Measurements from ENCODE around the gene TNFRSF6B.

Gene TNFRSF6B

DNA sequence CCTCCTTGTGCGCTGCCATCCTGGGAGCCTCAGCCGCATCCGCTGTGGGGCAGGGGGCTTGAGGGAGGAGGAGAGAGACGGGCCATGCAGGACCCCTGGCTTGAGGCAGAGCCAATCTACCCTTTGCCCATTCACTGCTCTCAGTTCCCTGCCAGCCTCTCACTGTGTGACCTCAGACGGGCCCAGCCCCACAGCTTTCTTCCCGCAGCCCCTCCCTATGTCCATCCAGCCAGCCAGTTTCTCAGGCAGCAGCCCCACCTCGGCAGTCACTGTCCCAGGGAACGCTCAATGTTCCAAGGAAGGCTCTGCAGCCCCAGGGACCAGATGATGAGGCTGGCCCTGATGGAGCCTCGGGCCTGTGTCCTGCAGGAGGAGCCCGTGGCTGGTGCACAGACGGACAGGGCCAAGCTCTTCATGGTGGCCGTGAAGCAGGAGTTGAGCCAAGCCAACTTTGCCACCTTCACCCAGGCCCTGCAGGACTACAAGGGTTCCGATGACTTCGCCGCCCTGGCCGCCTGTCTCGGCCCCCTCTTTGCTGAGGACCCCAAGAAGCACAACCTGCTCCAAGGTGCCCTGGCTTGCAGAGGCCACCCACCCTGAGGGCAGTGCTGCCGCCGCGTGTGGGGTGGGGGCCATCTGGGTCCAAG is 3.9 kb upstream of the TNFRSF6B start:
- DNase-seq (ENCODE audit: extremely low spot score), result no peak
- ChIA-PET POLR2A (interaction anchor here (0.9 kb wide), 1 partner anchor 15 kb away, joined by 3 read pairs; the partner anchor contains the start of genes ARFRP1 and ZGPAT), CTCF (no interaction called here)
- no peak for TF ChIP-seq ARNT (IDR thresholded peaks at IDR 0.05)

DNA sequence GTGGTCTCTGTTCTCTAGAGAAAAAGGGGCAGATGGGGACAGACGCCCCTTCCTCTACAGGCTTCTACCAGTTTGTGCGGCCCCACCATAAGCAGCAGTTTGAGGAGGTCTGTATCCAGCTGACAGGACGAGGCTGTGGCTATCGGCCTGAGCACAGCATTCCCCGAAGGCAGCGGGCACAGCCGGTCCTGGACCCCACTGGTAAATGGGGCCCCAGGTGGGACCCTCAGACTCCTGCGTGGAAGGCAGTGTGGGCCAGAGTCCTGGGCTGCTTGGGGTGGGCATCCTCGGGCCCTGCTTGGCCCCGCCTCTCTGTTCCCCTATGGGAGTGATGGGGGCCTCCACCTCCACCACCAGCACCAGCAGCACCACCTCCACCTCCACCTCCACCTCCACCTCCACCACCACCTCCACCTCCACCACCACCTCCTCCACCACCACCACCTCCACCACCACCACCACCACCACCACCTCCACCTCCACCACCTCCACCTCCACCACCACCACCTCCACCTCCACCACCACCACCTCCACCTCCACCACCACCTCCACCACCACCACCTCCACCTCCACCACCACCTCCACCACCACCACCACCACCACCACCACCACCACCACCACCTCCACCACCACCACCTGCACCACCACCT is 3.2 kb upstream of the TNFRSF6B start:
- ChIA-PET POLR2A (interaction anchor here (1.5 kb wide), 1 partner anchor 10 kb away, joined by 5 read pairs; no protein-coding TSS in a partner anchor), CTCF (no interaction called here)
- no peak for DNase-seq (ENCODE audit: extremely low spot score)
- TF ChIP-seq LEF1 (IDR thresholded peaks at IDR 0.05; ENCODE audit: borderline replicate concordance), result no peak
- TF ChIP-seq SUZ12 (IDR thresholded peaks at IDR 0.05), result no peak
- no peak for TF ChIP-seq SP1 (IDR thresholded peaks at IDR 0.05)
- TF ChIP-seq TARDBP (IDR thresholded peaks at IDR 0.05), result no peak
- TF ChIP-seq CTBP1 (IDR thresholded peaks at IDR 0.05; ENCODE audit: borderline replicate concordance), result no peak
- TF ChIP-seq FOXA1 (IDR thresholded peaks at IDR 0.05), result no peak
- TF ChIP-seq ARNT (IDR thresholded peaks at IDR 0.05), result no peak
- TF ChIP-seq L3MBTL2 (conservative IDR thresholded peaks at IDR 0.05), result no peak
- no peak for TF ChIP-seq BHLHE40 (IDR thresholded peaks at IDR 0.05; ENCODE audit: borderline replicate concordance)
- no peak for TF ChIP-seq FOXM1 (IDR thresholded peaks at IDR 0.05; ENCODE audit: borderline replicate concordance)
- TF ChIP-seq ZNF384 (IDR thresholded peaks at IDR 0.05), result no peak
- TF ChIP-seq NFRKB (IDR thresholded peaks at IDR 0.05), result no peak

DNA sequence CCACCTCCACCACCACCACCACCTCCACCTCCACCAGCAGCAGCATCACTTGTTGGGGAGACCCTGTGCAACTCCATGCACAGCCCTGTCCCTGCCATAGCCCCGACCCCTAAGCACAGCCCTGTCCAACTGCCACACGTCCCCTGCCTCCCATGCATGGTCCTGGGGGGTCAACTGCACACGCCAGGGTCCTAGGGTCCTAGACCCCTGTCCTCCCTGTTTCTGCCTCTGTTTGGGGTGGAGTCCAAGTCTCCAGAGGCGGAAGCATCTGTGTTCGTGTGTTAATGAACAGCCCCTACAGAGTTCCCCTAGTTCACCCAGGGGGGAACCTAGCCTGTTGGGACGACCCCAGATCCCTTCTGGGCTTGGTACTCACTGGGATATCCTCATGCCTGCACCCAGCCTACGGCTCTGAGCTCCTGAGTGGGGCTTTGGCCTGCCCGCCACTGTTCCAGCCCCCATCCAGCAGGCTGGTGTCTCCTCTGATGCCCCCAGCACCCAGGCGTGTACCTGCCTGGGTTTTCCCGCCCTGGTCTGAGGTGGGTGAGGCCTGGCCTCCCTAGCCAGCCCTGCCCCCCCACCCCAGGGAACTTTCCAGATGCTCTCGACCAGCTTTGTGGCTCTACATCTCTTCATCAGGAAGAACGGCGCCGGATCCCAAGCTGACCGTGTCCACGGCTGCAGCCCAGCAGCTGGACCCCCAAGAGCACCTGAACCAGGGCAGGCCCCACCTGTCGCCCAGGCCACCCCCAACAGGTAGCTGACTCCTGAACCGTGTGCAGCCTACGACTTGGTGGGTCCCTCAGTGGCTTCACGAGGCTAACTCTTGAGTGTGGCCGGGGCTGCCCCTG is 2.5 kb upstream of the TNFRSF6B start:
- CTCF ChIA-PET, result no interaction called here
- no peak for TF ChIP-seq L3MBTL2 (conservative IDR thresholded peaks at IDR 0.05)
- TF ChIP-seq BHLHE40 (IDR thresholded peaks at IDR 0.05; ENCODE audit: borderline replicate concordance), result no peak
- TF ChIP-seq LEF1 (IDR thresholded peaks at IDR 0.05; ENCODE audit: borderline replicate concordance), result no peak
- TF ChIP-seq HDGF (IDR thresholded peaks at IDR 0.05; ENCODE audit: borderline replicate concordance), result no peak
- TF ChIP-seq ELF4 (IDR thresholded peaks at IDR 0.05), result no peak
- no peak for TF ChIP-seq FOXA1 (IDR thresholded peaks at IDR 0.05)
- TF ChIP-seq CTBP1 (IDR thresholded peaks at IDR 0.05; ENCODE audit: borderline replicate concordance), result no peak
- TF ChIP-seq TARDBP (IDR thresholded peaks at IDR 0.05), result no peak
- no peak for TF ChIP-seq SUZ12 (IDR thresholded peaks at IDR 0.05)
- TF ChIP-seq ARNT (IDR thresholded peaks at IDR 0.05), result no peak
- no peak for TF ChIP-seq ZNF384 (IDR thresholded peaks at IDR 0.05)
- no peak for TF ChIP-seq SP1 (IDR thresholded peaks at IDR 0.05)
- no peak for TF ChIP-seq NFRKB (IDR thresholded peaks at IDR 0.05)
- TF ChIP-seq FOXK2 (IDR thresholded peaks at IDR 0.05), result no peak
- no peak for TF ChIP-seq FOXM1 (IDR thresholded peaks at IDR 0.05; ENCODE audit: borderline replicate concordance)
- TF ChIP-seq, protein P1, sequence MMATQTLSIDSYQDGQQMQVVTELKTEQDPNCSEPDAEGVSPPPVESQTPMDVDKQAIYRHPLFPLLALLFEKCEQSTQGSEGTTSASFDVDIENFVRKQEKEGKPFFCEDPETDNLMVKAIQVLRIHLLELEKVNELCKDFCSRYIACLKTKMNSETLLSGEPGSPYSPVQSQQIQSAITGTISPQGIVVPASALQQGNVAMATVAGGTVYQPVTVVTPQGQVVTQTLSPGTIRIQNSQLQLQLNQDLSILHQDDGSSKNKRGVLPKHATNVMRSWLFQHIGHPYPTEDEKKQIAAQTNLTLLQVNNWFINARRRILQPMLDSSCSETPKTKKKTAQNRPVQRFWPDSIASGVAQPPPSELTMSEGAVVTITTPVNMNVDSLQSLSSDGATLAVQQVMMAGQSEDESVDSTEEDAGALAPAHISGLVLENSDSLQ (IDR thresholded peaks at IDR 0.05), result no peak
- POLR2A ChIA-PET, result interaction anchor here (1.5 kb wide), 1 partner anchor 9 kb away, joined by 5 read pairs; no protein-coding TSS in a partner anchor
- no peak for DNase-seq (ENCODE audit: extremely low spot score)

DNA sequence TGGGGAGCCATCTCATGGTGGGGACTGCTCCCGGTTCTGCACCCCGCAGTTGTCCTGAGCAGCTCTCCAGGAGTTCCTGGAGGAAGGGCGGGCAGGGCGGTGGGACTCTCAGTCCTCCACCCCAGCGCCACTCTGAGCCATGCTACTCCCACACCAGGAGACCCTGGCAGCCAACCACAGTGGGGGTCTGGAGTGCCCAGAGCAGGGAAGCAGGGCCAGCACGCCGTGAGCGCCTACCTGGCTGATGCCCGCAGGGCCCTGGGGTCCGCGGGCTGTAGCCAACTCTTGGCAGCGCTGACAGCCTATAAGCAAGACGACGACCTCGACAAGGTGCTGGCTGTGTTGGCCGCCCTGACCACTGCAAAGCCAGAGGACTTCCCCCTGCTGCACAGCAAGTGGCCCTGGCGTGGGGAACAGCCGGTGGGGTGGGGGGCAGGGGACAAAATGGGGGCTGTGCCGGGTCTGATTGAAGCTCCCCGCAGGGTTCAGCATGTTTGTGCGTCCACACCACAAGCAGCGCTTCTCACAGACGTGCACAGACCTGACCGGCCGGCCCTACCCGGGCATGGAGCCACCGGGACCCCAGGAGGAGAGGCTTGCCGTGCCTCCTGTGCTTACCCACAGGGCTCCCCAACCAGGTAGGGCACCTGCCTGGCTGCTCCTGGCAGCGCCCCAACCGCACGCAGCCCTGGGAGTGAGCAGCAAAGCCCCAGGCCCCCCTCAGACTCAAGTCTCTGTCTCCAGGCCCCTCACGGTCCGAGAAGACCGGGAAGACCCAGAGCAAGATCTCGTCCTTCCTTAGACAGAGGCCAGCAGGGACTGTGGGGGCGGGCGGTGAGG is 1.6 kb upstream of the TNFRSF6B start:
- DNase-seq (ENCODE audit: extremely low spot score), result no peak
- TF ChIP-seq CTBP1 (IDR thresholded peaks at IDR 0.05; ENCODE audit: borderline replicate concordance), result no peak
- TF ChIP-seq, protein P1 (IDR thresholded peaks at IDR 0.05), result no peak
- no peak for TF ChIP-seq HDGF (IDR thresholded peaks at IDR 0.05; ENCODE audit: borderline replicate concordance)
- CTCF ChIA-PET, result no interaction called here
- POLR2A ChIA-PET, result interaction anchor here (1.5 kb wide), 1 partner anchor 8 kb away, joined by 5 read pairs; no protein-coding TSS in a partner anchor

DNA sequence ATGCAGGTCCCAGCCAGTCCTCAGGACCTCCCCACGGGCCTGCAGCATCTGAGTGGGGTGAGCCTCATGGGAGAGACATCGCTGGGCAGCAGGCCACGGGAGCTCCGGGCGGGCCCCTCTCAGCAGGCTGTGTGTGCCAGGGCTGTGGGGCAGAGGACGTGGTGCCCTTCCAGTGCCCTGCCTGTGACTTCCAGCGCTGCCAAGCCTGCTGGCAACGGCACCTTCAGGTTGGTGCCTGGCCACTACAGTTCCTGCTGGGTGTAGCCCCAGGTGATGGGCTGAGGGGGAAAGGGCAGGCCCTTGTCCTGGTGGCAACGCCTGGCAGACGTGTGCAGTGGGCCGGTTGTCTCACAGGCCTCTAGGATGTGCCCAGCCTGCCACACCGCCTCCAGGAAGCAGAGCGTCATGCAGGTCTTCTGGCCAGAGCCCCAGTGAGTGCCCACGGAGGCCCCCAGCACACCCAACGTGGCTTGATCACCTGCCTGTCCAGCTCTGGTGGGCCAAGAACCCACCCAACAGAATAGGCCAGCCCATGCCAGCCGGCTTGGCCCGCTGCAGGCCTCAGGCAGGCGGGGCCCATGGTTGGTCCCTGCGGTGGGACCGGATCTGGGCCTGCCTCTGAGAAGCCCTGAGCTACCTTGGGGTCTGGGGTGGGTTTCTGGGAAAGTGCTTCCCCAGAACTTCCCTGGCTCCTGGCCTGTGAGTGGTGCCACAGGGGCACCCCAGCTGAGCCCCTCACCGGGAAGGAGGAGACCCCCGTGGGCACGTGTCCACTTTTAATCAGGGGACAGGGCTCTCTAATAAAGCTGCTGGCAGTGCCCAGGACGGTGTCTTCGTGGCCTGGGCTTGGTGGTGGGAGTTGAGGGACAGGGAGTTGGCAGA is 787 bp upstream of the TNFRSF6B start:
- no peak for TF ChIP-seq NFRKB (IDR thresholded peaks at IDR 0.05)
- TF ChIP-seq FOXK2 (IDR thresholded peaks at IDR 0.05), result no peak
- TF ChIP-seq SUZ12 (IDR thresholded peaks at IDR 0.05), result no peak
- no peak for TF ChIP-seq LEF1 (IDR thresholded peaks at IDR 0.05; ENCODE audit: borderline replicate concordance)
- no peak for TF ChIP-seq BHLHE40 (IDR thresholded peaks at IDR 0.05; ENCODE audit: borderline replicate concordance)
- TF ChIP-seq FOXM1 (IDR thresholded peaks at IDR 0.05; ENCODE audit: borderline replicate concordance), result no peak
- TF ChIP-seq, protein P1 (IDR thresholded peaks at IDR 0.05), result no peak
- TF ChIP-seq CTBP1 (IDR thresholded peaks at IDR 0.05; ENCODE audit: borderline replicate concordance), result no peak
- no peak for TF ChIP-seq ZNF384 (IDR thresholded peaks at IDR 0.05)
- no peak for DNase-seq (ENCODE audit: extremely low spot score)
- ChIA-PET POLR2A (interaction anchor here (1.1 kb wide), 1 partner anchor 69 kb away, joined by 3 read pairs; the partner anchor contains the start of gene GMEB2), CTCF (no interaction called here)

Data from HEK293T (cell line).